ENCODE results near the gene TAF11L14.

Gene TAF11L14

DNA sequence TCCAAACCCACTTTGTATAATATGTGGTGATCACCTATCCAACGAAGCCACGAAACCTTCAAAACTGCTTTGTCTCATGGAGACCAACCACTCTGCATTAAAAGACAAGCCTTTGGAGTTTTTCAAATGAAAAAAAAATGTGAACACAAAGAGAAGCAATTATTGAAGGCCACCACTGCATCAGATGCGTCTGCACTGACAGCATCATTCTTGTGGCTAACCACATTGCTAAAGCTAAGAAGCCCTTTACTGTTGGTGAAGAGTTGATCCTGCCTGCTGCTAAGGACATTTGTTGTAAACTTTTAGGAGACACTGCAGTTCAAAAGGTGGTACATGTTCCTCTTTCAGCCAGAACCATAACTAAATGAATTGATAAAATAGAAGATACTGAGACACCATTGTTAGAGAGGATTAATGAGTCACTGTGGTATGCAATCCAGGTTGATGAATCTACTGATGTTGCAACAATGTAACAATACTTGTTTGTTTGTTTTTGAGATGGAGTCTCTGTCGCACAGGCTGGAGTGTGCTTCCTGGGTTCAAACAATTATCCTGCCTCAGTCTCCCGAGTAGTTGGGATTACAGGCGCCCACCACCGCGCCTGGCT is 45.4 kb downstream of the TAF11L14 start:
- DNase-seq, result no peak

DNA sequence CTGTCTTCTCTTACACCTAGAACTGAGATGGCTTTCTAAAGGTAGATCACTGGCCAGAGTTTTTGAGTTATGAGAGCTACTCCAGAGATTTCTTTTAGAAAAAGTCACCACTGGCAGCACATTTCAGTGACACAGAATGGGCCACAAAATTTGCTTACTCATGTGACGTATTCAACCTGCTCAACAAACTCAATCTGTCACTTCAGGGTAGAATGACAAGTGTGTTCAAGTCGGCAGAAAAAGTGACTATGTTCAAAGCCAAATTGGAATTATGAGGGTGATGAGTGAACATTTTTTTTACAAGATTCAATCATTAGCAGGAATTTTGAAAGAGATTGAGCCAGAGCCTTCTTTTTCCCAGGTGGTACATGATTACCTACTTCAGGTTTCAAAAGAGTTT is 46.5 kb downstream of the TAF11L14 start:
- no peak for DNase-seq
